ENCODE data around the gene TECPR2. TPM values are rescaled to one million over a fixed set of nuclear protein-coding genes. Genes with fewer than 3 reads are reported as not detected.

The TECPR2 gene
- total and polyA plus RNA-seq, 4 donors: 2.0 to 12.6 (median 5.2) TPM

DNA sequence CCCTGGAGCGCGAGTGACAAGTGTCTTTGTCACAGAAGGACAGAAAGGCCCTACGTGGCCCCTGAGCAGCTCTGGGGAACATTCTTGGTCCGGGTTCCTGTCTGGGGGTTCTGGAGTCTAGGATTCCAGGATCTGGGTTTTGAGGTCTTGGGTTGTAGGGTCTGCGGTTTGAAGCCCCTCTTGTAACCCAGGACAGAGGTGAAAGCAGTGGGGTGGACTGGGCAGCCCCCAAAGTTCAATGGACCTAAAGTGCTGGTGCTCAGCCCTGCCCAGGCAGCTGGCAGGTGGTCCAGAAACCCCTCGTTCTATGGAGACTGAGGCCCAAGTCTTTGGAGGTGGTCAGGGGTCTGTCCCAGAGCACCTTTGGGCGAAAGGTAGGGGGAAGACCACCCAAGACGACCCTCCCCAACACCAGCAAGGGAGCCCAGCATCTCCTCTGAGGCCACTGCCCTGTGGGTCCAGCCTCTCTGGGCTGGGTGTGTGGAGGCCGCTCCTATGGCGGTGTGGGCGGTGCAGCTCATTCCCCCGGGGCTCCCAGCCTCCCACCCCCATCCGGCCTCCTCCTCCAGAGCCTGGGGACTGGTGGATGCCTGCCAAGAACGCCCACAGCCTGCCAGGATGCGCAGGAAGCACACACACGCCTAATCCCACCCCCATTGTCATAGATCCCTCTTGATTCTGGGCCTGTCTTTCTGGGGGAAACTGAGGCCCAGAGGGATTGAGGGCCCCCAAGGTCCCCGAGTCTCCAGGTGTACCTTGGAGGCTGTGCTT lies 177.0 kb downstream of the TECPR2 start:
- WGBS: 71% methylated on average over 17 of the region's 17 CpGs
- Histone ChIP-seq H3K9ac (ENCODE audit: low read depth in 1 of 2, low read length in 2 of 2) (no peak overlapping the region), H3K27me3 (ENCODE audit: control insufficient read depth in 4 of 4, insufficient read depth in 4 of 4, low read length in 3 of 4) (no peaks in the 10 kb centered on the region), H3K4me1 (ENCODE audit: control insufficient read depth in 4 of 4, insufficient read depth in 4 of 4, low read length in 3 of 4) (peaks cover 0 to 3% (median under 1%) of the 10 kb centered on the region in 4 donors), H3K4me3 (ENCODE audit: low read depth in 1 of 3, low read length in 3 of 3) (no peak overlapping the region), H3K36me3 (ENCODE audit: control insufficient read depth in 4 of 4, insufficient read depth in 3 of 4, low read depth in 1 of 4, low read length in 3 of 4) (no peaks in the 10 kb centered on the region), H3K9me3 (ENCODE audit: control insufficient read depth in 4 of 4, low read length in 3 of 4) (no peaks in the 10 kb centered on the region), H3K27ac (ENCODE audit: low read depth in 1 of 2, low read length in 2 of 2) (no peak overlapping the region)
- no peak for TF ChIP-seq HNF4G (IDR thresholded peaks at IDR 0.05)
- TF ChIP-seq, protein P1, sequence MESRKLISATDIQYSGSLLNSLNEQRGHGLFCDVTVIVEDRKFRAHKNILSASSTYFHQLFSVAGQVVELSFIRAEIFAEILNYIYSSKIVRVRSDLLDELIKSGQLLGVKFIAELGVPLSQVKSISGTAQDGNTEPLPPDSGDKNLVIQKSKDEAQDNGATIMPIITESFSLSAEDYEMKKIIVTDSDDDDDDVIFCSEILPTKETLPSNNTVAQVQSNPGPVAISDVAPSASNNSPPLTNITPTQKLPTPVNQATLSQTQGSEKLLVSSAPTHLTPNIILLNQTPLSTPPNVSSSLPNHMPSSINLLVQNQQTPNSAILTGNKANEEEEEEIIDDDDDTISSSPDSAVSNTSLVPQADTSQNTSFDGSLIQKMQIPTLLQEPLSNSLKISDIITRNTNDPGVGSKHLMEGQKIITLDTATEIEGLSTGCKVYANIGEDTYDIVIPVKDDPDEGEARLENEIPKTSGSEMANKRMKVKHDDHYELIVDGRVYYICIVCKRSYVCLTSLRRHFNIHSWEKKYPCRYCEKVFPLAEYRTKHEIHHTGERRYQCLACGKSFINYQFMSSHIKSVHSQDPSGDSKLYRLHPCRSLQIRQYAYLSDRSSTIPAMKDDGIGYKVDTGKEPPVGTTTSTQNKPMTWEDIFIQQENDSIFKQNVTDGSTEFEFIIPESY (IDR thresholded peaks at IDR 0.05): no peak
- TF ChIP-seq, protein P2, sequence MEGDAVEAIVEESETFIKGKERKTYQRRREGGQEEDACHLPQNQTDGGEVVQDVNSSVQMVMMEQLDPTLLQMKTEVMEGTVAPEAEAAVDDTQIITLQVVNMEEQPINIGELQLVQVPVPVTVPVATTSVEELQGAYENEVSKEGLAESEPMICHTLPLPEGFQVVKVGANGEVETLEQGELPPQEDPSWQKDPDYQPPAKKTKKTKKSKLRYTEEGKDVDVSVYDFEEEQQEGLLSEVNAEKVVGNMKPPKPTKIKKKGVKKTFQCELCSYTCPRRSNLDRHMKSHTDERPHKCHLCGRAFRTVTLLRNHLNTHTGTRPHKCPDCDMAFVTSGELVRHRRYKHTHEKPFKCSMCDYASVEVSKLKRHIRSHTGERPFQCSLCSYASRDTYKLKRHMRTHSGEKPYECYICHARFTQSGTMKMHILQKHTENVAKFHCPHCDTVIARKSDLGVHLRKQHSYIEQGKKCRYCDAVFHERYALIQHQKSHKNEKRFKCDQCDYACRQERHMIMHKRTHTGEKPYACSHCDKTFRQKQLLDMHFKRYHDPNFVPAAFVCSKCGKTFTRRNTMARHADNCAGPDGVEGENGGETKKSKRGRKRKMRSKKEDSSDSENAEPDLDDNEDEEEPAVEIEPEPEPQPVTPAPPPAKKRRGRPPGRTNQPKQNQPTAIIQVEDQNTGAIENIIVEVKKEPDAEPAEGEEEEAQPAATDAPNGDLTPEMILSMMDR (IDR thresholded peaks at IDR 0.05; ENCODE audit: low read depth, low read length, missing input control): no peak
- no peak for TF ChIP-seq HNF4A (conservative IDR thresholded peaks at IDR 0.05)
- no peak for TF ChIP-seq EGR1 (IDR thresholded peaks at IDR 0.05; ENCODE audit: low read depth in 2 of 2)
- TF ChIP-seq GABPA (IDR thresholded peaks at IDR 0.05 in 1 of 2, conservative IDR thresholded peaks at IDR 0.05 in 1 of 2): no peak
- no peak for TF ChIP-seq JUND (IDR thresholded peaks at IDR 0.05)
- no peak for TF ChIP-seq RXRA (IDR thresholded peaks at IDR 0.05)
- TF ChIP-seq SP1 (IDR thresholded peaks at IDR 0.05): no peak
- TF ChIP-seq, protein P3, sequence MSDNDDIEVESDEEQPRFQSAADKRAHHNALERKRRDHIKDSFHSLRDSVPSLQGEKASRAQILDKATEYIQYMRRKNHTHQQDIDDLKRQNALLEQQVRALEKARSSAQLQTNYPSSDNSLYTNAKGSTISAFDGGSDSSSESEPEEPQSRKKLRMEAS (IDR thresholded peaks at IDR 0.05): no peak
- TF ChIP-seq, protein P4, sequence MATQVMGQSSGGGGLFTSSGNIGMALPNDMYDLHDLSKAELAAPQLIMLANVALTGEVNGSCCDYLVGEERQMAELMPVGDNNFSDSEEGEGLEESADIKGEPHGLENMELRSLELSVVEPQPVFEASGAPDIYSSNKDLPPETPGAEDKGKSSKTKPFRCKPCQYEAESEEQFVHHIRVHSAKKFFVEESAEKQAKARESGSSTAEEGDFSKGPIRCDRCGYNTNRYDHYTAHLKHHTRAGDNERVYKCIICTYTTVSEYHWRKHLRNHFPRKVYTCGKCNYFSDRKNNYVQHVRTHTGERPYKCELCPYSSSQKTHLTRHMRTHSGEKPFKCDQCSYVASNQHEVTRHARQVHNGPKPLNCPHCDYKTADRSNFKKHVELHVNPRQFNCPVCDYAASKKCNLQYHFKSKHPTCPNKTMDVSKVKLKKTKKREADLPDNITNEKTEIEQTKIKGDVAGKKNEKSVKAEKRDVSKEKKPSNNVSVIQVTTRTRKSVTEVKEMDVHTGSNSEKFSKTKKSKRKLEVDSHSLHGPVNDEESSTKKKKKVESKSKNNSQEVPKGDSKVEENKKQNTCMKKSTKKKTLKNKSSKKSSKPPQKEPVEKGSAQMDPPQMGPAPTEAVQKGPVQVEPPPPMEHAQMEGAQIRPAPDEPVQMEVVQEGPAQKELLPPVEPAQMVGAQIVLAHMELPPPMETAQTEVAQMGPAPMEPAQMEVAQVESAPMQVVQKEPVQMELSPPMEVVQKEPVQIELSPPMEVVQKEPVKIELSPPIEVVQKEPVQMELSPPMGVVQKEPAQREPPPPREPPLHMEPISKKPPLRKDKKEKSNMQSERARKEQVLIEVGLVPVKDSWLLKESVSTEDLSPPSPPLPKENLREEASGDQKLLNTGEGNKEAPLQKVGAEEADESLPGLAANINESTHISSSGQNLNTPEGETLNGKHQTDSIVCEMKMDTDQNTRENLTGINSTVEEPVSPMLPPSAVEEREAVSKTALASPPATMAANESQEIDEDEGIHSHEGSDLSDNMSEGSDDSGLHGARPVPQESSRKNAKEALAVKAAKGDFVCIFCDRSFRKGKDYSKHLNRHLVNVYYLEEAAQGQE (IDR thresholded peaks at IDR 0.05): no peak
- no peak for TF ChIP-seq FOXA2 (IDR thresholded peaks at IDR 0.05)
- TF ChIP-seq NR2F2 (IDR thresholded peaks at IDR 0.05): no peak
- no peak for DNase-seq (ENCODE audit: low spot score)
